ENCODE measurements around the gene CREB3.

The CREB3 gene

GRCh38 chr9:35702696-35703095, 29.8 kb upstream of the CREB3 start:
- DNase-seq (ENCODE audit: low read depth), result no peak

- no peak for DNase-seq (ENCODE audit: low read depth)
Observed at GRCh38 chr9:35703906-35704672, 28.4 kb upstream of the CREB3 start.

GRCh38 chr9:35705372-35705771, 27.1 kb upstream of the CREB3 start:
- DNase-seq (ENCODE audit: low read depth), result no peak

- no peak for DNase-seq (ENCODE audit: low read depth)
Observed at GRCh38 chr9:35705836-35706430, 26.5 kb upstream of the CREB3 start.

GRCh38 chr9:35706951-35707350, 25.5 kb upstream of the CREB3 start:
- no peak for DNase-seq (ENCODE audit: low read depth)

- no peak for DNase-seq (ENCODE audit: low read depth)
Observed at GRCh38 chr9:35708146-35708545, 24.3 kb upstream of the CREB3 start.

GRCh38 chr9:35710818-35711500, 21.5 kb upstream of the CREB3 start:
- no peak for DNase-seq (ENCODE audit: low read depth)

- DNase-seq (ENCODE audit: low read depth), result no peak
Observed at GRCh38 chr9:35711501-35712428, 20.7 kb upstream of the CREB3 start.

- DNase-seq (ENCODE audit: low read depth), result no peak
Observed at GRCh38 chr9:35712762-35713400, 19.6 kb upstream of the CREB3 start.

- DNase-seq (ENCODE audit: low read depth), result no peak
Observed at GRCh38 chr9:35713578-35713977, 18.9 kb upstream of the CREB3 start.

GRCh38 chr9:35714123-35714522, 18.3 kb upstream of the CREB3 start:
- no peak for DNase-seq (ENCODE audit: low read depth)

GRCh38 chr9:35714579-35715252, 17.8 kb upstream of the CREB3 start:
- DNase-seq (ENCODE audit: low read depth), result no peak

GRCh38 chr9:35716230-35716629, 16.2 kb upstream of the CREB3 start:
- DNase-seq (ENCODE audit: low read depth), result no peak

- no peak for DNase-seq (ENCODE audit: low read depth)
Observed at GRCh38 chr9:35717132-35717870, 15.2 kb upstream of the CREB3 start.

GRCh38 chr9:35718721-35719511, 13.6 kb upstream of the CREB3 start:
- no peak for DNase-seq (ENCODE audit: low read depth)

- DNase-seq (ENCODE audit: low read depth), result no peak
Observed at GRCh38 chr9:35719546-35719945, 12.9 kb upstream of the CREB3 start.

GRCh38 chr9:35723426-35723825, 9.0 kb upstream of the CREB3 start:
- no peak for DNase-seq (ENCODE audit: low read depth)

GRCh38 chr9:35723908-35724307, 8.6 kb upstream of the CREB3 start:
- no peak for DNase-seq (ENCODE audit: low read depth)

GRCh38 chr9:35725362-35725761, 7.1 kb upstream of the CREB3 start:
- no peak for DNase-seq (ENCODE audit: low read depth)

- DNase-seq (ENCODE audit: low read depth), result no peak
Observed at GRCh38 chr9:35726931-35727330, 5.5 kb upstream of the CREB3 start.
